Stimulated activated naive CD8-positive, alpha-beta T cell treated with anti-CD3 and anti-CD28 coated beads, Interleukin-15, Interleukin-2, amounts not matched to agents 100 ng/mL and 50 ng/mL, for 24 hours (primary cell): ENCODE results near the gene COL5A1.
"Not testable (repeated sequence)": the region's sequence is repeated elsewhere in the genome, so short reads cannot be mapped to it uniquely, and the experiment has no call there.

Source experiments
- H3K27ac Mint-ChIP-seq: one replicate; pipeline ENCODE4 v1.8.0; 2021; ENCODE audit warnings: mild to moderate bottlenecking, mixed read lengths
- H3K27me3 Mint-ChIP-seq: one replicate; pipeline ENCODE4 v1.8.0; 2021; ENCODE audit warnings: mixed read lengths
- H3K36me3 Mint-ChIP-seq: one replicate; pipeline ENCODE4 v1.8.0; 2021; ENCODE audit warnings: low read depth, mixed read lengths
- H3K4me1 Mint-ChIP-seq: one replicate; pipeline ENCODE4 v1.8.0; 2021; ENCODE audit warnings: low read depth, mixed read lengths
- H3K4me3 Mint-ChIP-seq: one replicate; pipeline ENCODE4 v1.8.0; 2021; ENCODE audit warnings: mild to moderate bottlenecking, mixed read lengths
- H3K9me3 Mint-ChIP-seq: one replicate; pipeline ENCODE4 v1.8.0; 2021; ENCODE audit warnings: mixed read lengths

Gene COL5A1

DNA sequence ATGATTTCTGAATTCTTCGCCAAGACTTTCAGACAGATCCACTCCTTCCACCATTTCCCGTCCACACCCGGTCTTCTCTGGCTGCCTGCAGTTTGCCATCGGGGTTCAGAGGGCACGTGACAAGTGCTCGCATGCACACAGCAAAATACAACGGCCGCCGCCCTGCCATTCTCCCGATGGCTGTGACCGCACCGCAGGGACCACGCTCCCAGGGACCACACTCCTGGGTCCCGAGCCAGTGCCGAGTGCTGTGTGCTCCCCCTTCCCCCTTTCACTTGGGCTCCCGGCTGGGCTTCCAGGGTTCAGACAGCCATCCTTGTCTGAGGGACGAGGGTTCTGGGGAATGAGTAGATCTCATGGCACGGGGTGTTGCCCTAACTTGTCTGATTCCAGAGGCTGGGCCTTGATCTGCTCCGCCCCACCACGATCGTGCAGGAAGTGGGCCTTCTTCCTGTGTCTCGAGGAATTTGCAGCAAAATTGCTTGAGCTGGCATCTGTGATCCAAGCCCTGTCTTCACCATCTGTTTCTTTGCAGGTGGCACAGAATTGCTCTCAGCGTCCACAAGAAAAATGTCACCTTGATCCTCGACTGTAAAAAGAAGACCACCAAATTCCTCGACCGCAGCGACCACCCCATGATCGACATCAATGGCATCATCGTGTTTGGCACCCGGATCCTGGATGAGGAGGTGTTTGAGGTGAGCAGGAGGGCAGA is 59.2 kb downstream of the COL5A1 start:
- no peak overlapping the region for H3K4me3 Mint-ChIP-seq
- no peaks in the 10 kb centered on the region for H3K27me3 Mint-ChIP-seq
- H3K9me3 Mint-ChIP-seq: no peaks in the 10 kb centered on the region
- no peaks in the 10 kb centered on the region for H3K4me1 Mint-ChIP-seq
- no peaks in the 10 kb centered on the region for H3K36me3 Mint-ChIP-seq
- H3K27ac Mint-ChIP-seq: no peak overlapping the region

GRCh38 chr9:134701581-134702259 is 60.1 kb downstream of the COL5A1 start:
- H3K27ac Mint-ChIP-seq: no peak overlapping the region
- no peaks in the 10 kb centered on the region for H3K27me3 Mint-ChIP-seq
- no peak overlapping the region for H3K4me3 Mint-ChIP-seq
- no peaks in the 10 kb centered on the region for H3K36me3 Mint-ChIP-seq
- H3K4me1 Mint-ChIP-seq: no peaks in the 10 kb centered on the region
- no peaks in the 10 kb centered on the region for H3K9me3 Mint-ChIP-seq

- Mint-ChIP-seq H3K4me1 (no peaks in the 10 kb centered on the region), H3K27me3 (no peaks in the 10 kb centered on the region), H3K9me3 (no peaks in the 10 kb centered on the region), H3K36me3 (no peaks in the 10 kb centered on the region), H3K4me3 (no peak overlapping the region), H3K27ac (no peak overlapping the region)
Measured at GRCh38 chr9:134702291-134702690, 60.7 kb downstream of the COL5A1 start.

GRCh38 chr9:134703730-134704114 is 62.1 kb downstream of the COL5A1 start:
- H3K4me3 Mint-ChIP-seq, H3K9me3 Mint-ChIP-seq, H3K36me3 Mint-ChIP-seq, H3K27me3 Mint-ChIP-seq, H3K27ac Mint-ChIP-seq, H3K4me1 Mint-ChIP-seq: not testable (repeated sequence)

GRCh38 chr9:134704498-134704897 is 62.9 kb downstream of the COL5A1 start:
- no peaks in the 10 kb centered on the region for H3K9me3 Mint-ChIP-seq
- no peak overlapping the region for H3K27ac Mint-ChIP-seq
- H3K4me1 Mint-ChIP-seq: no peaks in the 10 kb centered on the region
- H3K27me3 Mint-ChIP-seq: no peaks in the 10 kb centered on the region
- H3K36me3 Mint-ChIP-seq: no peaks in the 10 kb centered on the region
- H3K4me3 Mint-ChIP-seq: no peak overlapping the region

DNA sequence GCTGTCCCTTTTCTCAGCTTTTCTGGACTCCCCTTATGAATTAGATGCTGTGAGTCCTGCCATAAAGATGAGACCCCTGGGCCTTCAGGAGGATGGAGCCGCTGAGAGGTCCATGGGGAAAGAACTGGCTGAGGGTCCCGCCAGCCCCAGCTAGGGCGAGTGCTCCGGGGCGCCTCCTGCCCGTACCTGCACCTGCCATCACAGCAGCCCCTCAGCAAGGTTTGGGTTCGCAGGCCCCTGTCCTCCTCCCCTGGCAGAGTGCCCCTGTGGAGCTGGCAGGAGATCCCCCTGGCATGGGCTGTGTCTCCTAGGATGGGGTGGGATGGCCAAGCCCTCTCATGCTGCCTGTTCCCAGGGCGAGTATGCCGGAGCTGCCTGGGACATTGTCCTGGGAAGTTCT is 64.2 kb downstream of the COL5A1 start:
- Mint-ChIP-seq H3K9me3 (no peaks in the 10 kb centered on the region), H3K36me3 (no peaks in the 10 kb centered on the region), H3K4me3 (no peak overlapping the region), H3K27ac (no peak overlapping the region), H3K4me1 (no peaks in the 10 kb centered on the region), H3K27me3 (no peaks in the 10 kb centered on the region)

DNA sequence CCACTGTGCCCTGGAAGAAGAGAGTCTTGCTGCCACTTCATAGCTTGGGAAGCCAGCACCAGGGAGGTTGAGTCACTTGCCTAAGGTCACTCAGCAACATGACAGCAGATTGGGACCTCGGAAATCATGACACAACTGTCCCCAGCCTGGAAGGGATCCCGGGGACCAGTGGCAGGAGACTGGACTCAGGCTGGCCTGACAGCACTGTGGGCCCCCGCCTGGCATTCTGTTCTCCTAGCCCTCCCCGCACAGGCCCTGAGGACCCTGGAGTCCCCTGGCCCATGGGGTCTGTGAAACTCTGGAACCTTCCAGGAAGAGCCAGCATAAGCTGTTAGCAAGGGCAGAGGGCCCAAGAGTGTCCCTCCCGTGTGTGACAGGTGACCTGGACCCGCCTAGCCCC is 64.9 kb downstream of the COL5A1 start:
- no peak overlapping the region for H3K27ac Mint-ChIP-seq
- no peaks in the 10 kb centered on the region for H3K27me3 Mint-ChIP-seq
- no peaks in the 10 kb centered on the region for H3K4me1 Mint-ChIP-seq

DNA sequence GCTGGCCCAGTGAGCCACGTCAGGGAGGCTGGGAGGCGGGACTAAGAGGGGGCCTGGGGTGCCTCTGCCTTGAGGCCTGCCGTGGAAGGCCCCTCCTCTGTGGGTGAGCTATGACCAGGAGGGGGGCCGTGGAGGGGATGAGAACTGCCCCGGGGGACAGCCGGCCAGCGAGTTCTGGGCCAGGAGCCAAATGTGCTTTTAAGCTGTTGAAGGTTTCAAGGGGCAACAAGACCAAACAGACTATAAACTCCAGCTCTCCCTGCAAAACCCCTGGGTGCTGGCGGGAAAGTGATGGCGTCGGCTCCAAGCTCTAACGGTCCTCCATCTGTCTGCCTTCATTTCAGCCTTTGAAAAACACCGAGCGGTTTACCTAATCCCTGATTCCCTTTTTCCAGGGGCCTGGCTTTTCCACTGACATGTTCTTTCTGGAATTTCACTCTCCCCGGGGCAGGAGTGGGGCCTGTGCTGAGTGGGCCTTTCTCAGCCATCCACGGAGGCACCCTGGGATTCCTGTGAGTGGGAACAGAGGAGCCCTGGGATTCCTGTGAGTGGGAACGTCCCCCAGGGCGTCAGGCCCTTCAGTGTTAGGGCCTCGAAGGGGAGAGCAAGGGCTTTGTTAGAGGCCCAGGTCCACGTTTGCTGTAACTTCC is 65.6 kb downstream of the COL5A1 start:
- Mint-ChIP-seq H3K27me3 (no peaks in the 10 kb centered on the region), H3K4me3 (no peak overlapping the region), H3K27ac (no peak overlapping the region), H3K9me3 (no peaks in the 10 kb centered on the region), H3K36me3 (no peaks in the 10 kb centered on the region), H3K4me1 (no peaks in the 10 kb centered on the region)

More for the DNA sequence above, 64.9 kb downstream of the COL5A1 start:
- no peak overlapping the region for H3K4me3 Mint-ChIP-seq
- no peaks in the 10 kb centered on the region for H3K9me3 Mint-ChIP-seq
- H3K36me3 Mint-ChIP-seq: no peaks in the 10 kb centered on the region

GRCh38 chr9:134707731-134708671 is 66.4 kb downstream of the COL5A1 start:
- no peaks in the 10 kb centered on the region for H3K27me3 Mint-ChIP-seq
- H3K9me3 Mint-ChIP-seq: no peaks in the 10 kb centered on the region
- H3K27ac Mint-ChIP-seq: no peak overlapping the region
- no peak overlapping the region for H3K4me3 Mint-ChIP-seq
- H3K36me3 Mint-ChIP-seq: no peaks in the 10 kb centered on the region
- H3K4me1 Mint-ChIP-seq: no peaks in the 10 kb centered on the region

DNA sequence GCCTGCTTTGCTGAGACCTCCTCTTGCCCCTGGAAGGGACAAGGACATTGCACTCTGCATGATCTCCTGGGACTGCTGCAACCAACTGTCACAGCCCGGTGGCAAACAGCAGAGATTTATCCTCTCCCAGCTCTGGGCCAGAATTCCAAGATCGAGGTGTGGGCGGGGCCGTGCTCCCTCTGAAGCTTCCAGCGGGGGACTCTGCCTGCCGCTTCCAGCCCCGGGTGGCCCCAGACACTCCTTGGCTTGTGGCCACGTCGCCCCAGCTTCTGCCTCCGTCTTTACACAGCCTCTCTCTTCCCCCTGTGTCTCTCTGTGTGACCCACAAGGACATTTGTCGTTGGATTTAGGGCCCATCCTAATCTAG is 67.1 kb downstream of the COL5A1 start:
- H3K4me1 Mint-ChIP-seq: no peaks in the 10 kb centered on the region
- no peaks in the 10 kb centered on the region for H3K9me3 Mint-ChIP-seq
- H3K36me3 Mint-ChIP-seq: no peaks in the 10 kb centered on the region
- H3K27ac Mint-ChIP-seq: no peak overlapping the region
- H3K27me3 Mint-ChIP-seq: no peaks in the 10 kb centered on the region
- H3K4me3 Mint-ChIP-seq: no peak overlapping the region

DNA sequence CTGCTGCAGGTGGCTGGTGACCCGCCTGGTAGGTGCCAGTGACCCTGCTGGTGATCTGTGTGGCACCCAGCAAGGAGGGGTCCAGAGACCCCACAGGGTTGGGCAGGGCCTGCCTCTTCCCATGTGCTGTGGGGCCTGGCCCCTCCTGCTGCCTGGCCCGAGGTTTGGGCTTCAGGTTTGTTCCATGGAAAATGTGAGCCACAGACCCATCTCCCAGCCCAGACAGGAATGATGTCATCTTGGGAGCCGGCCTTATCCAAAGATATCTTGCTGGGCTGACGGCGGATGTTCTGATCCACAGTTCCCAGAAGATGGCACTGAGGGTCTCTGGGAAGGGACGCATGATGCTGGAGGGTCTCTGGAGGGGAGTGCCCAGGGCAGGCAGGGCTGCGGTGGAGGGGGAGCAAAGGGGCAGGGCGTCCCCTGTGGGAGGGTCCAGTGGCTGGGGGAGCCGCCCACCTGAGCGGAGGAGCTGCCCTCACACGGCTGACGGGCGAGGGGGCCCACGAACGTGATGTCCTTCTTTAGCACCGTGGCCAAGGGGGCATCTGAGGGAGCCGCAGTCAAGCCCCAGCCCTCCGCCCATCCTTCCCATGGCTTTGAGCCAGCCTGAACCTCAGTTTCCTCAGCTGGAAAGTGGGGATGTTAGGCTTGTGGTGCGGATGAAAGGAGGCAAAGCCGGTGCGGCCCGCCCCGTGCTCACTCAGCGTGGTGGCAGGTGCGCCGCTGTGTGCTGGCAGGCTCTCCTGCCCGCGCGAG is 68.1 kb downstream of the COL5A1 start:
- Mint-ChIP-seq H3K4me3 (no peak overlapping the region), H3K36me3 (no peaks in the 10 kb centered on the region), H3K9me3 (peaks cover 6% of the 10 kb centered on the region), H3K4me1 (no peaks in the 10 kb centered on the region), H3K27ac (no peak overlapping the region), H3K27me3 (no peaks in the 10 kb centered on the region)

DNA sequence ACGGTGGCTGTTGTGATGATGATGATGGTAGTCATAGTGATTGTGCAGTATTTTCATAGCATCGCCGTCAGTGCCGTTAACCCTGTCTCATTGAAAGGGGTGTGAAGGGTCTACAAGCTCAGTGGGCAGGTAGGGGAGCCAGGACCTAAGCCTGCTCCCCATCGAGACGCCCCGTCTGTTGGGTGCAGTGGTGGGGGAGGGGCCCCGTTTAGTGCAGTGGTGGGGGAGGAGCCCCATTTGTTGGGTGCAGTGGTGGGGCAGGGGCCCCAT is 68.6 kb downstream of the COL5A1 start:
- Mint-ChIP-seq H3K4me3 (no peak overlapping the region), H3K4me1 (no peaks in the 10 kb centered on the region), H3K36me3 (no peaks in the 10 kb centered on the region), H3K27ac (no peak overlapping the region), H3K9me3 (peaks cover 6% of the 10 kb centered on the region), H3K27me3 (no peaks in the 10 kb centered on the region)

DNA sequence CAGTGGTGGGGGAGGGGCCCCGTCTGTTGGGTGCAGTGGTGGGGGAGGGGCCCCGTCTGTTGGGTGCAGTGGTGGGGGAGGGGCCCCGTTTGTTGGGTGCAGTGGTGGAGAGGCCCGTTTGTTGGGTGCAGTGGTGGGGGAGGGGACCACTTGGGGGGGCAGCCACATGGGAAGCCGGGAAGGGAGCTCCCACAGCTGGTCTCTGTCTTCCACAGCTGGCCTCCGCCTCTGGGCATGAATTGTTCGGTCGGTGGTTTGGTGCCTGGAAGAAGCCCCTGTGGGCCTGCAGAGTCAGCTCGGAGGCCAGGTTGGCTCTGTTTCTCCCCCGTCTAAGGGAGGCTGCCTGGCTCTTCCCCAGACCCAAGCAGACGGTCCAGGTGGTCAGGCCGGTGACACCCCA is 69.3 kb downstream of the COL5A1 start:
- no peak overlapping the region for H3K4me3 Mint-ChIP-seq
- no peaks in the 10 kb centered on the region for H3K36me3 Mint-ChIP-seq
- H3K27ac Mint-ChIP-seq: no peak overlapping the region
- peaks cover 6% of the 10 kb centered on the region for H3K9me3 Mint-ChIP-seq
- H3K27me3 Mint-ChIP-seq: no peaks in the 10 kb centered on the region
- H3K4me1 Mint-ChIP-seq: no peaks in the 10 kb centered on the region

DNA sequence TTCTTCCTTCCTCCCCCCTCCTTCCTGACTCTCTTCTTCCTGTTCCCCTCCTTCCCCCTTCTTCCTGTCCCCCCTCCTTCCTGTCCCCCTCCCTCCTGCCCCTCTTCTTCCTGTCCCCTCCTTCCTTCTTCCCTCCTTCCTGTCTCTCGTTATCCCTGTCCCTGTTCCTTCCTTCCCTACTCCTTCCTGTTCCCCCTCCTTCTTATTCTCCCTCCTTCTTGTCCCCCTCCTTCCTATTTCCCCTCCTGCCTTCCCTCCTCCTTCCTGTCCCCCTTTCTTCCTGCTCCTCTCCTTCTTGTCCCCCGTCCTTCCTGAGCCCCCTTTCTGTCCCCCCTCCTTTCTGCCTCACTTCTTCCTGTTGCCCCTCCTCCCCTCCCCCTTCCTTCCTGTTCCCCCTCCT is 70.6 kb downstream of the COL5A1 start:
- Mint-ChIP-seq H3K4me3 (no peak overlapping the region), H3K27ac (no peak overlapping the region), H3K36me3 (no peaks in the 10 kb centered on the region), H3K27me3 (no peaks in the 10 kb centered on the region), H3K4me1 (no peaks in the 10 kb centered on the region), H3K9me3 (peaks cover 6% of the 10 kb centered on the region)
